Right ventricle myocardium superior (tissue), 1 donor: ENCODE measurements around the gene SOCS7. TPM values are rescaled to one million over a fixed set of nuclear protein-coding genes. Genes with fewer than 3 reads are reported as not detected.

Experiments used
- ATAC-seq: fragments of 200-7000 bp; cut with Tn5 transposase; one replicate; pipeline ENCODE4 v1.9.1; 2020; ENCODE audit warnings: mild to moderate bottlenecking; ENCODE audit not compliant: poor library complexity
- DNase-seq: peaks from one replicate; pipeline ENCODE4 v3.0.0-alpha.2; 2020
- intact Hi-C: fragments of 100-400 bp; cut with DNase I; formaldehyde crosslinking; loops from one replicate; pipeline ENCODE4 v1.11.2; 2022
- total RNA-seq: library from RNA; stranded (reverse); fragmentation: NEBNext Ultra II Directional; extraction: Animal tissue kit (Norgen Biotek cat#: 25700); gene quantifications from one replicate; pipeline ENCODE4 v1.2.1, GENCODE V29; 2021
- donor health status: DM: no; HTN: yes; CAD: no; lungs with severe emphysema.

Gene SOCS7
- total RNA-seq, 1 donor from 2014 or later = 10.1 TPM

DNA sequence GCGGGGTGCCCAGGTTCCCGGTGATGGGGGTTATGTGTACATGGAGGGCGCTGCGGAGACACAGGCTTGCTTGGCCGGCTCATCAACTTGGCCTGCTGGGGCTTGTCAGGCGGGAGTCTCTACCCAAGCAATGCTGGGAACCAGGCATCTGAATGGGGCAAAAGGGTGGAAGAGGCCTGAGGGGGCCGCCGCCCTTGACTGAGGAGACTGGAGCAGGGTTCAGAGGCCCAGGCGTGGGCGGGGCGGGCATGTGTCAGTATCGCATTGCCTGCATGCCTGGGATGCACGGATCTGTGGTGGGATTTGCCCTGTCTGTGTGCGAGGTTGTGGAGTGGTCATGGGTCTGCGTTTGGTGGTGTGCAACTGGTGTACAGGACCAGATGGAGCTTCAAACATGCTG, 97.7 kb downstream of the SOCS7 start:
- no peak for ATAC-seq
- intact Hi-C loops = no loop called here
- DNase-seq = no peak

DNA sequence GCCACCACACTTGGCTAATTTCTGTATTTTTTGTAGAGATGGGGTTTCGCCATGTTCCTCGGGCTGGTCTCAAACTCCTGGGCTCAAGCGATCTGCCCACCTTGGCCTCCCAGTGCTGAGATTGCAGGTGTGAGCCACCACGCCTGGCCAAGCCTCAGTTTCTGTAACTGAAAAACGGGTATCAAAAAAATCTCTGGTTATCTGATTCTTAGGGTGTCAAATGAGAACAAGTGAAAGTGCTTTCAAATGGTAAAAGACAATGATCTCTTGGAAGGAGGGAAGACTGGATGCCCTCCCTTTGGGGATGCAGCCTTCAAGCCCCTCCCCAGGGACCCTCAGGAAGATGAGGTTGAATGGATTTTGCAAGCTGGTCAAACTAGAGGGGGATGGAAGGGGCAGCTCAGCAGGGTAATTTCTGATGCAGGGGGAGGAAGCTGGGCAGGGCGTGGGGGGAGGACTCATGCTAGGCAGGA, 98.9 kb downstream of the SOCS7 start:
- DNase-seq (no peak), ATAC-seq (no peak)

DNA sequence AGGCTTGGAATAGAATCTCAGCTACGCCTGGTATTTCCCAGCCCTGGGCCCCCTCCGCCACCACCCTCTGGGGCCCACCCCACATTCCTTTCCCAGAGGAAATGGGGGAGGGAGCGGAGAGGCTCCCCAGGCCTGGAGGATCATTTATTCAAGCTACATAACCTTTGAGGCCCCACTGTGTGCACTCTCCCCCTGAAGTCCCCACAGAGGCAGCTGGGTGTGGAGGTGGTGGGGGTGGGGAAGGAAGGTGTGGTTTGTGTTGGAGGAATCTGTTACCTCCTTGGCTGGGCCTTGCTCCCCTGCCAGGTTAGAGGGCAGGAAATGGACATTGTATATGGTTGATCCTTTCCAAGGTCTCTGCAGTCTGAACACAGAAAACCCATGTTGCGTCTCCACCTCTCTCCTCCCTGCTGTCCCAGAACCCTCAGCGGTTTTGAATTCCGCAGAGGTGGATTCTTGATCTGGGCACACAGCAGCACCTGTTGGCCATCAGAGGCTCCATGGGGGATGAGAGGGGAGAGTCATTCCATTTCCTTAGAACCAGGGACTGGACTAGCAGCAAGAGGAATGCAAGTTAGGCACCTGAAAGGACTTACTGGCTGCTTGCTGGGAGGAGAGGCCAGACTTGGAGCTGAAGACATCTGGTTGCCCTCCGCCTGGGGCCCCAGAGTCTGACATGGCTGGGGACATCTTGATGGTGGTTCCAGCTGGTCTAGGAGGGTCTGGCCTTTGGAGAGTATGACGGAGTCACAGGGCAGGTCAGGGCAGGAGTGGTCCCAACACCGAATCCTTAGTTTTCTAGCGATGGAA, 99.6 kb downstream of the SOCS7 start:
- intact Hi-C loops = no loop called here
- DNase-seq (peak; percentile 71), ATAC-seq (peak; percentile 10)

More for the DNA sequence above, 98.9 kb downstream of the SOCS7 start:
- intact Hi-C loops = no loop called here

DNA sequence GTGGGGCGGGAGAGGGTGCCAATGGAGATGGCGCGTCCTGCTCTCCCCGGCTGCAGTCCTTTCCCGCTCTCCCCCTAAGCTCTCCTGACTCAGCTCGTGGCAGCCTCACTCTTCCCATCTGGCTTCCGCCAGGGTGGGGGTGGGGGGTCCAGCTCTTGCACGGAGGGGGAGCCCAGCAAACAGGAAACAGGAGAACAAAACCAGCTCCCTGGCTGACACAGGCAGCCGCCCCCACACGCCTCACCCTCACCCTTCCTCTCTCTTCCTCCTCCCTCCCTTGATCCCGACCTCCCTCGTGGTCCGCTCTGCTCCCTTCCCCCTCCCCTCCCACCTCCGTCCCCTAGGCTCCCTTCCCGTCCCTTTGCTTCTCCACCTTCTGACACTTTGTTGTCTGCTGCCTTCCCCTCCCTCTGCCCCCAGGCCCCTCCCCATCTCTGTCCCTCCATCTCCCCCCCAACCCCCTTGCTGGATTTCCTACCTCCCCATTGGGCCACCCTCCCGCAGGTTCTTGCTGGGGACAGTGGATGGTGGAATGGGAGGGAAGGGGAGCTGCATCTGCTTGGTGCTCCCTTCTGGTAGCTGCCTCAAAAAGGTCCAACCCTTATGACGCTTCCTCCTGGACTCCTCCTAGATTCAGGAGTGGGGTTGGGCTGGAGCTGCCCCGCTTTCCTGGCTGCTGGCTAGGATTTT, 100.3 kb downstream of the SOCS7 start:
- peak; percentile 60 for DNase-seq
- ATAC-seq = no peak
- intact Hi-C loops = no loop called here

DNA sequence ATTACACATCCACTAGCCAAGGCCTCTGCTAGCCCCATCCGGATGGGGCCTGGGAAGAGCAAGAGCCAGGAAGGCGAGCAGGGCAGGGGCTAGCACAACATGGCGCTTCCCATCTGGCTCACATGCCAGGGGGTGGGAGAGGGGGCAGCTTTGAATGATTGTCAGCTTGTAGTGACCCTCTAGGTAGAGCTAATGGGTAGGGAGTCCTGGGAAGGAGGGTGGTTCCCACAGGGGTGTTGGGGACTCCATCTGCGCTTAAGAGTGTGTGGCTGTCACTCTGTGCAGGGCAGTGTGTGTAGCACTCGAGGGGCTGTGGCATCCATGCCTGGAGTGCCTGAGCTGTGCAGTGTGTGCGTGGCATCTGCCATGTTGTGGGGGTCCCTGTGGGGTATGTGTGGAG, 101.1 kb downstream of the SOCS7 start:
- DNase-seq (no peak), ATAC-seq (no peak)
- intact Hi-C loops = no loop called here

DNA sequence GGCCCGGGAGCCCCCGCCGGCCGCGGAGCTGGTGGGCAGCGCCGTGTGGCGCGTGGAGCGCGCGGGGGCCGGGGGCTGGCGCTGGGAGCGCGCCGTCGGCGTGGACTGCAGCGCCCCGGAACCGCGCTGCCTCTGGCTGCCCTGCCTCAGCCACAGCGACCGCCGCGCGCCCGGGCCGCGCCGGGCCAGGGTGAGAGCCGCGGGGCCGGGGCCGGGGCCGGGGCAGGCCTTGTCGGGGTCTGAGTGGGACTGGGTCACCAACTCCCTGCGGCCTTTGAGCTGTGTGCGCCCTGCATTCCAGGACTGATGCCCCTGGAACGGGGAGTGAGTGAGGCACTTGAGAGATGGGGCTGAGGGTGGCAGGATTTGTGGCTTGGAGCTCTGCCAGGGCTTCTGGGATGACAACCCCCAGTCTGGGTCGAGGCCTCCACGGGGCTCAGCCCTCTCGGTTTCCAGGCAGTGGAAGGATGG, 102.3 kb downstream of the SOCS7 start:
- intact Hi-C loops = no loop called here
- DNase-seq (peak; percentile 59), ATAC-seq (peak; percentile 1)

DNA sequence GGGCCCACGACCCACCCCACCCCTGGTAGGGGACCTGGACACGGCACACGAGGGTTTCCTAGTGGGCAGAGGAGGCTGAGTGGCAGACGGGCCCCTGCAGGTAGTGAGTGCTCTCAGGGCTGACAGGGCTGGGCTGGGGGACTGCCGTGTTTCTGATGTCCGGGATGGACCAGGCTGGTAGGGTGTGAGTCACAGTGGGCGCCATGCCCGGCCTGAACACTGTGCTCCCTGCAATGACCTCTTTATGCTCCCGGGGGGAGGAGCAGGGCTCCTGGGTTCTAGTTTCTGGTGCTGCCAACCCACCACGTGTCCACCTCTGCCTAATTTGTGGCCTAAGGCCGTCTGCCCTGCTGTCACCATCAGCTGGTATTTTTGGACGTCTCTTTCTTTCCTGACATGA, 102.9 kb downstream of the SOCS7 start:
- DNase-seq = peak; percentile 92
- intact Hi-C loops = no loop called here
- ATAC-seq = peak; percentile 84

Other genes starting within 250 kb of the SOCS7 start
- gene TBC1D3E, start 223.9 kb upstream of the SOCS7 start, total RNA-seq = not detected
- not detected for gene TBC1D3, start 159.3 kb upstream of the SOCS7 start, total RNA-seq
- gene MRPL45, start 54.7 kb upstream of the SOCS7 start, total RNA-seq = 38.0 TPM
- 0.16 TPM for gene GPR179, start 7.9 kb upstream of the SOCS7 start, total RNA-seq
- 58.3 TPM for gene ARHGAP23, start 76.6 kb downstream of the SOCS7 start, total RNA-seq